ENCODE data around the gene ABCA9. TPM values are rescaled to one million over a fixed set of nuclear protein-coding genes. Genes with fewer than 3 reads are reported as not detected.

ABCA9 gene
- total and polyA plus RNA-seq, 7 experiments from 2014 or later = 0.05 to 0.34 (median 0.29) TPM; not detected in 2

DNA sequence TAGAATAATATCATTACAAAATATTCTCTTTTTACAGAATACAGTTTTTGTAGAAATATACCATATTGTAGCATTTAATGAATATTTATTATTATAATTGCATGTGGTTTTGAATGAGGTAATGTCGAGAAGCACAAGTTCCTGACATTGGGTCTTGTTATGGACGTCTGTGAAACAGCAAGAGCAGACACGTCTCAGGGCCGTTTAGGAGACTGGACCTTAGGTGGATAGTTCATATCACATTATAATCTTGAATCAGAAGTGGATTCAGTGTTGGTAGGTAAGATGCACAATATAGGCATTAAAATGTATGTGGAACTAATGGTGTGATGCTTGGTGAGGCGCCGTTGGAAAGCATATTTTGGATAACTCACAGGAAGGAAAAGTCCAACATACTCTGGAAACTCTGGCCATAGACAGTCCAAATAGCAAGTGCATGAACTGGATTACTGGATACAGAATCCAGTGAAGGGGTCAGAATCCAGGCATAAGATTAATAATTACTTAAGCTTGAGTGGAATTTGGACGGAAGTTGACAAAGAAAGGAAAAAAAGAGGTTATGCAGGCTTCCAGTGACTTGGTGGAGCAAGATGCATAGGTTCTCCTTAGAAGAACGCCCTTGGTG lies 122.7 kb downstream of the ABCA9 start:
- Mint-ChIP-seq H3K36me3 (no peaks in the 10 kb centered on the region), H3K27ac (no peak overlapping the region), H3K9me3 (peaks cover 0 to 2% (median 0%) of the 10 kb centered on the region in 11 donors), H3K27me3 (peaks cover 0 to 17% (median 4%) of the 10 kb centered on the region in 5 donors), H3K4me1 (no peaks in the 10 kb centered on the region), H3K4me3 (no peak overlapping the region)
- DNase-seq (no peak), ATAC-seq (no peak)
- no peak overlapping the region for H3K27ac ChIP-seq (ENCODE audit: low read depth, low read length)
- H3K4me3 ChIP-seq (ENCODE audit: low read length) = no peak overlapping the region
- H3K4me1 ChIP-seq (ENCODE audit: control insufficient read depth in 2 of 2, insufficient read depth in 2 of 2, low read length in 2 of 2) = no peaks in the 10 kb centered on the region
- POLR2A ChIA-PET = no interaction called here
- H3K36me3 ChIP-seq (ENCODE audit: control insufficient read depth in 2 of 3, insufficient read depth in 3 of 3, low read length in 3 of 3) = no peaks in the 10 kb centered on the region
- no peaks in the 10 kb centered on the region for H3K9me3 ChIP-seq (ENCODE audit: control insufficient read depth in 2 of 3, low read length in 3 of 3)
- CTCF ChIA-PET = no interaction called here
- intact Hi-C loops (cut with micrococcal nuclease) = no loop called here
- H3K27me3 ChIP-seq (ENCODE audit: control insufficient read depth in 2 of 2, insufficient read depth in 2 of 2, low read length in 2 of 2) = no peaks in the 10 kb centered on the region

GRCh38 chr17:68927516-68927915 lies 133.2 kb downstream of the ABCA9 start:
- Histone ChIP-seq H3K4me3 (ENCODE audit: low read length) (no peak overlapping the region), H3K36me3 (ENCODE audit: control insufficient read depth in 2 of 3, insufficient read depth in 3 of 3, low read length in 3 of 3) (no peaks in the 10 kb centered on the region), H3K9me3 (ENCODE audit: control insufficient read depth in 2 of 3, low read length in 3 of 3) (no peaks in the 10 kb centered on the region), H3K27me3 (ENCODE audit: control insufficient read depth in 2 of 2, insufficient read depth in 2 of 2, low read length in 2 of 2) (no peaks in the 10 kb centered on the region), H3K27ac (ENCODE audit: low read depth, low read length) (no peak overlapping the region), H3K4me1 (ENCODE audit: control insufficient read depth in 2 of 2, insufficient read depth in 2 of 2, low read length in 2 of 2) (no peaks in the 10 kb centered on the region)
- Mint-ChIP-seq H3K27me3 (peaks cover 0 to 10% (median 4%) of the 10 kb centered on the region in 5 donors), H3K27ac (no peak overlapping the region), H3K4me1 (no peaks in the 10 kb centered on the region), H3K9me3 (peaks cover 0 to 2% (median 0%) of the 10 kb centered on the region in 11 donors), H3K36me3 (no peaks in the 10 kb centered on the region), H3K4me3 (no peak overlapping the region)
- ATAC-seq = no peak
- ChIA-PET POLR2A (no interaction called here), CTCF (no interaction called here)
- no peak for DNase-seq
- intact Hi-C loops (cut with micrococcal nuclease) = no loop called here

DNA sequence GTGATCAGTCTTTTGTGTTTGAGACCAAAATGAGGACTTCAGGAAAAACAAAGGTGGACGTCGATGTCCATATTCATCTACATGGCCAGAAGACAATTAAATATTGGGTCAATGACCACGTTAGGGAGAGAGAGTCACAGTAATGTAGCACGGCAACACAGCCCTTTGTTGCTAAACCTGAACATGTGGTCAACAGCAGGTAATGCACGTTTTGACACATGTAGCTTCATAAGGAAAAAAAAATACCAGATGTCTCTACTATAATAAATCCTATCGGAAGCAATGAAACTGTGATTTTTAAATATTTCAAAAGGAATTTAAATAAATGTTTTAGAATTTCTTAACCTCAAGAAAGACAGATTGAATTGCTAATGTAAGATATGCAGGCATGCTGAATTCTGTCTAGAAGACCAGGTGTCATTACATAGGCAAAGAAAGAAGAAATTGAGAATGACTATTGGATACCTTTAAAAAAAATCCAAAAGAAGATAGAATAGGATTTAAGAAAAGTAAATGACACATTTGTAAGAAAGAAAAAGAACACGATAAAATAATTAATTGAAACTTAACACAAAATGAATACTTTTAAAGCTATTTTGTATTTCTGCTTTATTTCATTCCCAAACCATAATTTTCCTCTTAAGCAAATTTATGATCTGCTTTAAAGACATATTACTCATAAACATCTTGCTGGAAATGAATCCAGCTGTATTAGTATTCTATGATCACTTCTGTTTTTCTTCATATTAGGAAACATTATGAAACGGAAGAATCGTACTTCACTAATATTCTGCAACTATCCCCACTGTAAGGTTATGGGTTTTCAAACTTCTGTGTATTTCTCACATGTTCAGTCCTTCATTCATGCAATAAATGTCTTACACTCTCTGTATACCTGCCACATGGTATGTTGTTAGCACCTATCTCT lies 135.7 kb downstream of the ABCA9 start:
- ChIA-PET POLR2A (no interaction called here), CTCF (no interaction called here)
- Histone ChIP-seq H3K36me3 (ENCODE audit: control insufficient read depth in 2 of 3, insufficient read depth in 3 of 3, low read length in 3 of 3) (no peaks in the 10 kb centered on the region), H3K4me1 (ENCODE audit: control insufficient read depth in 2 of 2, insufficient read depth in 2 of 2, low read length in 2 of 2) (no peaks in the 10 kb centered on the region), H3K27ac (ENCODE audit: low read depth, low read length) (no peak overlapping the region), H3K4me3 (ENCODE audit: low read length) (no peak overlapping the region), H3K27me3 (ENCODE audit: control insufficient read depth in 2 of 2, insufficient read depth in 2 of 2, low read length in 2 of 2) (no peaks in the 10 kb centered on the region), H3K9me3 (ENCODE audit: control insufficient read depth in 2 of 3, low read length in 3 of 3) (no peaks in the 10 kb centered on the region)
- ATAC-seq = no peak
- Mint-ChIP-seq H3K27me3 (peaks cover 0 to 7% (median 4%) of the 10 kb centered on the region in 5 donors), H3K4me3 (no peak overlapping the region), H3K9me3 (peaks cover 0 to 2% (median 0%) of the 10 kb centered on the region in 11 donors), H3K4me1 (no peaks in the 10 kb centered on the region), H3K36me3 (no peaks in the 10 kb centered on the region), H3K27ac (no peak overlapping the region)
- DNase-seq = no peak
- intact Hi-C loops (cut with micrococcal nuclease) = no loop called here

Small RNAs within 50 kb of the gene (microRNA-seq; reads per million reads assigned to microRNA genes)
- gene MIR4524A (ENCODE audit: borderline microRNAs expressed) = not detected
- not detected for gene MIR4524B (ENCODE audit: borderline microRNAs expressed)

Other genes with a start within 250 kb of the ABCA9 start
- not detected for gene ABCA8, start 105.5 kb downstream of the ABCA9 start, total RNA-seq
- gene ABCA8, start 105.5 kb downstream of the ABCA9 start, polyA plus RNA-seq = not detected
- gene ABCA6, start 81.0 kb upstream of the ABCA9 start, total RNA-seq = 1 to 10 TPM in 2 of 5 experiments, under 1 TPM in 3; 0.24 to 1.1 (median 0.93) TPM
- gene ABCA6, start 81.0 kb upstream of the ABCA9 start, polyA plus RNA-seq = not detected
- 1 to 10 TPM in 3 of 5 experiments, under 1 TPM in 2; 0.80 to 3.9 (median 1.8) TPM for gene ABCA10, start 167.9 kb upstream of the ABCA9 start, total RNA-seq
- gene ABCA10, start 167.9 kb upstream of the ABCA9 start, polyA plus RNA-seq = not detected